ENCODE measurements around the gene BET1.

DNA sequence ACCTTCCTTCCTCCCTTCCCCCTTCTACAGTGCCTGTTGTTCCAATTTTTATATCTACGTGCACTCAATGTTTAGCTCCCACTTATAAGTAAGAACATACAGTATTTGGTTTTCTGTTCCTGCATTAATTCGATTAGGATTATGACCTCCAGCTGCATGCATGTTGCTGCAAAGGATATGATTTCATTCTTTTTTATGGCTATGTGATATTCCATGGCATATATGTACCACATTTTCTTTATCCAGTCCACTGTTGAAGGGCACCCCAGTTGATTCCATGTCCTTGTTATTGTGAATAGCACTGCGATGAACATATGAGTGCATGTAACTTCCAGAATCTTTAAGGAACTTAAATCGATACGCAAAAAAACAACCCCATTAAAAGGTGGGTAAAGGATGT is 39.9 kb downstream of the BET1 start:
- TF ChIP-seq, protein P1, sequence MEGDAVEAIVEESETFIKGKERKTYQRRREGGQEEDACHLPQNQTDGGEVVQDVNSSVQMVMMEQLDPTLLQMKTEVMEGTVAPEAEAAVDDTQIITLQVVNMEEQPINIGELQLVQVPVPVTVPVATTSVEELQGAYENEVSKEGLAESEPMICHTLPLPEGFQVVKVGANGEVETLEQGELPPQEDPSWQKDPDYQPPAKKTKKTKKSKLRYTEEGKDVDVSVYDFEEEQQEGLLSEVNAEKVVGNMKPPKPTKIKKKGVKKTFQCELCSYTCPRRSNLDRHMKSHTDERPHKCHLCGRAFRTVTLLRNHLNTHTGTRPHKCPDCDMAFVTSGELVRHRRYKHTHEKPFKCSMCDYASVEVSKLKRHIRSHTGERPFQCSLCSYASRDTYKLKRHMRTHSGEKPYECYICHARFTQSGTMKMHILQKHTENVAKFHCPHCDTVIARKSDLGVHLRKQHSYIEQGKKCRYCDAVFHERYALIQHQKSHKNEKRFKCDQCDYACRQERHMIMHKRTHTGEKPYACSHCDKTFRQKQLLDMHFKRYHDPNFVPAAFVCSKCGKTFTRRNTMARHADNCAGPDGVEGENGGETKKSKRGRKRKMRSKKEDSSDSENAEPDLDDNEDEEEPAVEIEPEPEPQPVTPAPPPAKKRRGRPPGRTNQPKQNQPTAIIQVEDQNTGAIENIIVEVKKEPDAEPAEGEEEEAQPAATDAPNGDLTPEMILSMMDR (IDR thresholded peaks at IDR 0.05; ENCODE audit: low read depth, low read length), result no peak
- no peak for TF ChIP-seq POLR2A (IDR thresholded peaks at IDR 0.05; ENCODE audit: extremely low read depth, insufficient read length)
- TF ChIP-seq, protein P2, sequence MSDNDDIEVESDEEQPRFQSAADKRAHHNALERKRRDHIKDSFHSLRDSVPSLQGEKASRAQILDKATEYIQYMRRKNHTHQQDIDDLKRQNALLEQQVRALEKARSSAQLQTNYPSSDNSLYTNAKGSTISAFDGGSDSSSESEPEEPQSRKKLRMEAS (IDR thresholded peaks at IDR 0.05; ENCODE audit: low read depth, low read length), result no peak
